Body of pancreas (tissue), 4 donors: ENCODE results near the gene SOX8.

Experiments
- CTCF ChIP-seq, 7 experiments: fragments of 450-650 bp in 4 of 7; fragments of 200-600 bp in 3 of 7; sonication (generic) in 3 of 7; IDR thresholded peaks; one replicate each; pipeline ENCODE4 v1.5.1; 2016 to 2019; ENCODE audit warnings: antibody characterized with exemption in 7 of 7
- POLR2A ChIP-seq, 3 donors: fragments of 450-650 bp; IDR thresholded peaks; one replicate each; pipeline ENCODE4 v1.6.1; 2016; ENCODE audit warnings: antibody characterized with exemption in 3 of 3, mild to moderate bottlenecking in 2 of 3

GRCh38 chr16:933581-933980 is 48.0 kb upstream of the SOX8 start:
- no peak for TF ChIP-seq CTCF (IDR thresholded peaks at IDR 0.05)
- TF ChIP-seq POLR2A (IDR thresholded peaks at IDR 0.05), result no peak
